ENCODE data around the gene CHAD.
"Not testable (repeated sequence)": the region's sequence is repeated elsewhere in the genome, so short reads cannot be mapped to it uniquely, and the experiment has no call there.

The CHAD gene

GRCh38 chr17:50424246-50424995, 44.3 kb downstream of the CHAD start:
- Histone ChIP-seq H3K27me3 (ENCODE audit: insufficient read depth, low read length) (peaks cover 15% of the 10 kb centered on the region), H3K4me3 (ENCODE audit: low read length) (no peak overlapping the region), H3K9ac (ENCODE audit: low read depth, low read length) (no peak overlapping the region), H3K4me1 (ENCODE audit: insufficient read depth, low read length) (peaks cover 11% of the 10 kb centered on the region; the same call in 1 of the 2 replicates), H3K36me3 (ENCODE audit: insufficient read depth, low read length) (no peaks in the 10 kb centered on the region), H3K27ac (ENCODE audit: low read depth, low read length) (no peak overlapping the region), H3K9me3 (ENCODE audit: insufficient read depth, low read depth, low read length) (0 out of 2 replicates have a peak, but pooled peaks cover 1% of the 10 kb centered on the region)
- 88% methylated on average over 9 of the region's 9 CpGs for WGBS

DNA sequence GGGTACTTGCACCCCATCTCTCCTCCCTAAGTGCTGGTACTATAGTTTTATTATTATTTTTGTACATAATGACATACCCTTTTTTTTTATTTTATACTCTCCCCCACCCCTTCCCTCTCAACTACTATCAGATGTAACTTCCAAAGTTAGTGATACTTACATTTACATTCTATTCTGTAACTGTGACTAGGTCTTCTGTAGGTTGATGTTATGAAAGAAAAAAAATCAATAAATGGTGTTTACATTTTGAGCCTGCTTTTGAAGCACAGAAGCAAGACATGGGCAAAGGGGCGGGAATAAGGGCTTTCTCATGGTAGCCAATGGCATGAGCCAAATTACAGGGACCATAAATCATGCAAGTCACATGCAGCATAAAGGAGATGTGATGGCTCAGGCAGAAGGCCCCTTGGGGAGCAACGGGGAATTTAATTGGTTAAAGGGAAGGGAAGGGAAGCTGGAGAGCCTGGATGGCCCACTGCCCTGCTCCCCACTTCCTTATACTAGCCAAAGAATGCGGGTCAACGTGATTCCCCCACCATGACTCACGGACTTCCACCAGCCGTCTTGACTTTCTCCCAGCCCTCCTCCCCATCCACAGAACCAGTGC, 45.0 kb downstream of the CHAD start:
- Histone ChIP-seq H3K9ac (ENCODE audit: low read depth, low read length) (no peak overlapping the region), H3K27me3 (ENCODE audit: insufficient read depth, low read length) (peaks cover 15% of the 10 kb centered on the region), H3K4me1 (ENCODE audit: insufficient read depth, low read length) (peaks cover 11% of the 10 kb centered on the region; the same call in 1 of the 2 replicates), H3K36me3 (ENCODE audit: insufficient read depth, low read length) (no peaks in the 10 kb centered on the region), H3K27ac (ENCODE audit: low read depth, low read length) (no peak overlapping the region), H3K4me3 (ENCODE audit: low read length) (no peak overlapping the region), H3K9me3 (ENCODE audit: insufficient read depth, low read depth, low read length) (peaks cover 4% of the 10 kb centered on the region; the same call in 1 of the 2 replicates)
- WGBS = 76% methylated on average over 6 of the region's 6 CpGs

DNA sequence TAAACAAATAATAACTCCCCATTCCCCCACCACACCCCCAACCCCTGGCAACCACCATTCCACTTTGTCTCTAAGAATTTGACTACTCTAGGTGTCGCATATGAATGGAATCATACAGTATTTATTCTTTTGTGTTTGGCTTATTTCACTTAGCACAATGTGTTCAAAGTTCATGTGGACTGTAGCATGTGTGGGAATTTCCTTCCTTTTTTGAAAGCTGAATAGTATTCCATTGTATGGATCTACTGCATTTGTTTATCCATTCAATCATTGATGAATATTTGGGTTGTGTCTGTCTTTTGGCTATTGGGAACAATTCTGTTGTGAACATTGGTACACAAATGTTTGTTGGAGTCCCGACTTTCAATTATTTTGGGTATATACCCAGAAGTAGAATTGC, 45.9 kb downstream of the CHAD start:
- no peak overlapping the region for H3K4me3 ChIP-seq (ENCODE audit: low read length)
- H3K4me1 ChIP-seq (ENCODE audit: insufficient read depth, low read length) = peaks cover 11% of the 10 kb centered on the region; the same call in 1 of the 2 replicates
- H3K9me3 ChIP-seq (ENCODE audit: insufficient read depth, low read depth, low read length) = peaks cover 4% of the 10 kb centered on the region; the same call in 1 of the 2 replicates
- WGBS = 92% methylated on average over 2 of the region's 2 CpGs
- H3K9ac ChIP-seq (ENCODE audit: low read depth, low read length) = no peak overlapping the region
- H3K27ac ChIP-seq (ENCODE audit: low read depth, low read length) = no peak overlapping the region
- H3K27me3 ChIP-seq (ENCODE audit: insufficient read depth, low read length) = peaks cover 15% of the 10 kb centered on the region
- H3K36me3 ChIP-seq (ENCODE audit: insufficient read depth, low read length) = no peaks in the 10 kb centered on the region

DNA sequence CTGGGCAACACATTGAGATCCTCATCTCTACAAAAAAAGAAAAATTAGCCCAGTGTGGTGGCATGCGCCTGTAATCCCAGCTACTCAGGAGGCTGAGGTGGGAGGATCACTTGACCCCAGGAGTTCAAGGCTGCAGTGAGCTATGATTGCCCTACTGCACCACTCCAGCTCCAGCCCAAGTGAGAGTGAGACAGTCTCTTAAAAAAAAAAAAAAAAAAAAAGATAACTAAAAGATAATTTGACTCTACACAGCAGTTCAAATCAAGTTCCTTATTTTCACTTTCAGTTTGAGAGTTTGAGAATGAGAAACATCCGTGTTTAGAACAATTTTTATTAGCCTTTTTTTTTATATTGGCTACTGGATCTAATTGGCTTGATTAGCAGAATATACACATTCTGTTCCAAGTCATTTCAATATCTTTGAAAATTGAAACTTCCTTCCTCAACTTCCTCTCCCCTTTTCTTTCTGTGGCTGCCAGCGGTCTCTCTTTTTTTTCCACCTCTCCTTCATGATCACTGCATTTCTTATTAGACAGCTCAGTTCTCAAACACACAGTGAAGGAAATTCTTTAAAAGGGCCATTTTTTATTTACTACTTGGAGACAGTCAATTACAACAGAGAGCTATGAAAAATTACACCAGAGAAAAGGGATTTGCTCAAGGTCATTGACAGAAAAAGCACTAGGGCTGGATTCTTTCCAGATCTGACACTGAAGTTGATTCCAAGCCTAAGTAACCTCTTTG, 47.2 kb downstream of the CHAD start:
- H3K36me3 ChIP-seq (ENCODE audit: insufficient read depth, low read length) = no peaks in the 10 kb centered on the region

DNA sequence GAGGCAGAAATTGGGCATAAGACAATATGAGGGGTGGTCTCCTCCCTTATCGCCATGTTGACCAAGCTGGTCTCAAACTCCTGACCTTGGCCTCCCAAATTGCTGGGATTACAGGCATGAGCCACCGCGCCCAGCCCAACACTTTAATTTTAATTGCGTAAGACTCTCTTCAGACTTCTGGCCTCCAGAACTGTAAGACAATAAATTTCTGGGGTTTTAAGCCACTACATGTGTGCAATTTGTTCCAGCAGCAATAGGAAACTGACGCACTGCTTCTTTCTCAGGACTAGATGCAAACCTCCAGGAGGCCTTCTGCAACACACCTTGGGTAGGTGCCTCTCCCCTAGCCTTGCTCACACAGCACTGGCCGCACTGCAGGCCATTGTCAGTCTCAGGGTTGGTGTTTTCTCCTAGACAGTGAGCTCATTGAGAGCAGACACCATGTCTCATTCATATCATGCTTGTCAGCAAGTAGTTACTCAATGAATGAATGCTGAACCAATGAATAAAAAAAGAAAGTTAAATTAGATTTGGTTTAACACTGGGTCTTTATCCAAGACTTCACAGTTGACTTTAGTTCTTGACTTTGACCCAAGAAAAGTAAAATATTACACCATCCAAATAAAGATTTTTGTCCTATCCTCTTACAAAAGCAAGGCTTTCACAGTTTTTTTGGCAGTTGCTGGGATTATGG, 48.1 kb downstream of the CHAD start:
- no peak overlapping the region for H3K27ac ChIP-seq (ENCODE audit: low read depth, low read length)
- H3K9me3 ChIP-seq (ENCODE audit: insufficient read depth, low read depth, low read length) = peaks cover 4% of the 10 kb centered on the region; the same call in 1 of the 2 replicates
- H3K4me3 ChIP-seq (ENCODE audit: low read length) = no peak overlapping the region
- H3K36me3 ChIP-seq (ENCODE audit: insufficient read depth, low read length) = no peaks in the 10 kb centered on the region
- peaks cover under 1% of the 10 kb centered on the region; the same call in 1 of the 2 replicates for H3K4me1 ChIP-seq (ENCODE audit: insufficient read depth, low read length)
- 94% methylated on average over 6 of the region's 6 CpGs for WGBS
- no peak overlapping the region for H3K9ac ChIP-seq (ENCODE audit: low read depth, low read length)
- peaks cover 12% of the 10 kb centered on the region for H3K27me3 ChIP-seq (ENCODE audit: insufficient read depth, low read length)

More for the DNA sequence above, 47.2 kb downstream of the CHAD start:
- Histone ChIP-seq H3K4me1 (ENCODE audit: insufficient read depth, low read length) (peaks cover 3% of the 10 kb centered on the region; the same call in 1 of the 2 replicates), H3K9ac (ENCODE audit: low read depth, low read length) (no peak overlapping the region), H3K4me3 (ENCODE audit: low read length) (no peak overlapping the region), H3K9me3 (ENCODE audit: insufficient read depth, low read depth, low read length) (peaks cover 4% of the 10 kb centered on the region; the same call in 1 of the 2 replicates), H3K27me3 (ENCODE audit: insufficient read depth, low read length) (peaks cover 15% of the 10 kb centered on the region), H3K27ac (ENCODE audit: low read depth, low read length) (no peak overlapping the region)
- 91% methylated on average over 2 of the region's 3 CpGs for WGBS

DNA sequence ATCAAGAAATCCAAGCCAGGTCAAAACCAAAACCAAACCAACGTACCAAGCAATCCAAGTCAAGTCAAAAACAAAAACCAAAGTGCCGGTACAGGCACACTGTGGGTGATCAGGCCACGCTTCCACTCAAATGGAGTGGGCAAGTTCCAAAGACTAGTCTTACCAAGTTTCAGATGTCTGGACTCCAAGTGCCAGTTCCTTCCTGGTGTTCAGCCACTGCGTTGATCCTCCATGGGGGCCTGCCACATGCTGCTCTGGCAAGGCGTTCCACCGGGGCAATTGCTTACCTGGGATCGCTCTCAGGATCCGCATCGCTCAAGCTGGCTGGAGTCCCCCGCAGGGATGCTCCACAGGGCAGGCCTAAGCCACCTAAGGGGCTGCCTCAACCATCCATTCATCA, 49.1 kb downstream of the CHAD start:
- WGBS = 96% methylated on average over 10 of the region's 10 CpGs
- H3K9me3 ChIP-seq (ENCODE audit: insufficient read depth, low read depth, low read length); H3K27ac ChIP-seq (ENCODE audit: low read depth, low read length); H3K9ac ChIP-seq (ENCODE audit: low read depth, low read length); H3K36me3 ChIP-seq (ENCODE audit: insufficient read depth, low read length); H3K4me3 ChIP-seq (ENCODE audit: low read length); H3K4me1 ChIP-seq (ENCODE audit: insufficient read depth, low read length); H3K27me3 ChIP-seq (ENCODE audit: insufficient read depth, low read length): not testable (repeated sequence)

GRCh38 chr17:50414808-50415207, 53.9 kb downstream of the CHAD start:
- WGBS = 90% methylated on average over 3 of the region's 3 CpGs

More at GRCh38 chr17:50414808-50415207, 53.9 kb downstream of the CHAD start:
- Histone ChIP-seq H3K36me3 (ENCODE audit: insufficient read depth, low read length) (no peaks in the 10 kb centered on the region), H3K4me3 (ENCODE audit: low read length) (no peak overlapping the region), H3K27ac (ENCODE audit: low read depth, low read length) (no peak overlapping the region), H3K9ac (ENCODE audit: low read depth, low read length) (no peak overlapping the region), H3K9me3 (ENCODE audit: insufficient read depth, low read depth, low read length) (peaks cover 4% of the 10 kb centered on the region; the same call in 1 of the 2 replicates), H3K4me1 (ENCODE audit: insufficient read depth, low read length) (no peaks in the 10 kb centered on the region), H3K27me3 (ENCODE audit: insufficient read depth, low read length) (no peaks in the 10 kb centered on the region)

Measured in HUES64 (cell line).